Measurements from ENCODE around the gene RAPGEF1.
A peak's percentile ranks its signal among the peaks of the same experiment; 100 is the strongest.

Gene RAPGEF1

GRCh38 chr9:131601683-131602181 lies 138.1 kb downstream of the RAPGEF1 start:
- DNase-seq, result no peak

DNA sequence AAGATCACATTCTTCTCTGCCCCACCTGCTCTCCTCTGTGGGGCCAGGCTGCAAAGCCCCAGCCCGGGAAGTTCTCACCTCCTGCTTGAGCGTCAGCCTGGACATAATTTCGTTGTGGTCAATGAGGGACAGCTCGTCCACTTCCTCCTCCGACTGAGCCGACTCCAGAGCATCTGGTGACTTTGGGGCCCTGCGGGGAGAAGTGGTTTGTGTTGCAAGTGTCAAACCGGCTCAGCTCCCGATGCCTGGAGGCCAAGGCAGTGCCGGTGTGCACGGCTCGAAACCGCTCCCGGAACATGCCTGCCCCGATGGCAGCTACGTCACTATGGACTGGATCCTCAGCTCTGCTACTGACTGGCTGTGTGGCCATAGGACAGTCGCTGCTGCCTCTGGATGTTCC lies 141.8 kb downstream of the RAPGEF1 start:
- DNase-seq, result no peak

- DNase-seq, result no peak
These were observed 142.6 kb downstream of the RAPGEF1 start for GRCh38 chr9:131597246-131597645.

DNA sequence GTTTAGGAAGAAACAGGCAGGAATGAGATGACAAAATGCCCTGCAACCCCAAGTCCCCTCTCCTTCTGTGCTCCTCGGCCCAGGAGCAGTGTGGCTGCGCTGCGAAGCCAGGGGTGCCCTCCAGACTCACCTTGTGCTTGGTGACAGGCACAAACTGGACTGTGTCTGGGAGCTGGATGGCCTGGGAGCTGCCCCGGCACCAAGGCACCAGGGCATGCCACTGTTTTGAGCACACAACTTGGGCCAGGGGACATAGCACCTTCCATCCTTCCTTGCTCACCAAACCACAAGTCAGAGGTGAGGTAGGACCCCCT lies 143.5 kb downstream of the RAPGEF1 start:
- DNase-seq, result no peak

DNA sequence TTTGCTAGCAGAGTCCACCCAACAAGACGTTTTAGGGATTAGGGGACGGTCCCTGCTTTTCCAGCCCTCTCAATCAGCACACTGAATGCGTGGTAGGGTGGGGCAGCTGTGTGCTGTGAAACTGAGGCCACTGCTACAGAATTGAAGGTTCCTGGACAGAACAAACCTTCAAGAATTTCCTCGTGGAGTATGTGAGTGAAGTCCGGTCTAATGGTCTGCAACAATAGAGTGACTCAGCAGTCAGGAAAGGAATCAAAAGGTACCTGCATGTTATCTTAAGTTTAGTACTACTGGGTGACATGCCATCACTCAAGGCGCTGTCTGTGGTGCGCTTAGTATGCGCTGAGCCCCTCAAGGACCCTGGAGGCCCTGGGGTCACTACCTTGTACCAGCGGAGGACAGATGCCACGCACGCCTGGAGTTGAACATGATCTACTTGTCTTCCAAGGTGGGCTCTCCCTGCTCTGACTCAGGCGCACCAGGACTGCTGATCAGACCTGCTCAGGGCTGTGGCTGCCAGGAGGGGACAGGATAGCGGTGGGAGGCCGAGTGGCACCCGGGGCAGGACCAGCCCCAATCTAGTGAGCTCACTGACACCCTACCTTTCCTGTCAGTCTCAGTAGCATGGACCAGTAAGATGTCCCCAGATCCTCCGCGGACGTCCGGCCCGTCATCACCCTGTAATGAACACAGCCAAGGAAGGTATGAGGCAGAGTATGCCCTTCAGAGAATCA lies 144.0 kb downstream of the RAPGEF1 start:
- no peak for DNase-seq

GRCh38 chr9:131594906-131595665 lies 144.8 kb downstream of the RAPGEF1 start:
- no peak for DNase-seq

DNA sequence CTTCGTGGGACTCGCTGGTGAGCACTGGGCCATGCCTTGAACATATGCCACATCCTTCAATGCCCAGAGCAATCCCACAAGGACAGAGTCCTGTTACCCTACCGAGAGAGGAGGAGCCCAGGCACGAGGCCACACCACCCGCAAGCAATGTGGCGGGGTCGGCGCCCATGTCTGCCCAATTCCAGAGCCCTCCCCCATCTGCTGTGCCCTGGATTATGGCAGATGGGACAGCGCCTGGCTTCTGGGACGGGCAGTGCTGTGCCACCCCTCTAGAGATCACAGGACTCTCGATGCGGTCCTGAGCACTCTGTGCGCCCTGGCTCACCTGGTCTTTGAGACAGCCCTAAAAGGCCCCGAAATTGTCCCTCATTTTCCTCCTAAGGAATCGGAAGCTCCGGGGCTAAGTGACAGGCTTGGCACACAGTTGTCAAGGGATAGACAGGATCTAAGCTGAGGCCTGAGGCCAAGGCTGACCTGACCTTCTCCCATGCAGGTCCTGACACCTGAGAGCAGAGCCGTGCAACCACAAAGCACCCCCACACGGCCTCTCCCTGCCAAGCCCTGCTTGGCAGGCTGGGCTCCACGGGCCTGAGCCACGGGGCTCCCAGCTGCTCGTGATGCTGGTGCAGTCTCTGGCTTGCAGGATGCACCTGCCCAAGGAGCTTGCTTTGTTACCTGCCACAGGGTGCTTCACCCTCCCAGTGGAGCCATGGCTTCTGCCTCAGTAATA lies 145.8 kb downstream of the RAPGEF1 start:
- DNase-seq, result no peak

DNA sequence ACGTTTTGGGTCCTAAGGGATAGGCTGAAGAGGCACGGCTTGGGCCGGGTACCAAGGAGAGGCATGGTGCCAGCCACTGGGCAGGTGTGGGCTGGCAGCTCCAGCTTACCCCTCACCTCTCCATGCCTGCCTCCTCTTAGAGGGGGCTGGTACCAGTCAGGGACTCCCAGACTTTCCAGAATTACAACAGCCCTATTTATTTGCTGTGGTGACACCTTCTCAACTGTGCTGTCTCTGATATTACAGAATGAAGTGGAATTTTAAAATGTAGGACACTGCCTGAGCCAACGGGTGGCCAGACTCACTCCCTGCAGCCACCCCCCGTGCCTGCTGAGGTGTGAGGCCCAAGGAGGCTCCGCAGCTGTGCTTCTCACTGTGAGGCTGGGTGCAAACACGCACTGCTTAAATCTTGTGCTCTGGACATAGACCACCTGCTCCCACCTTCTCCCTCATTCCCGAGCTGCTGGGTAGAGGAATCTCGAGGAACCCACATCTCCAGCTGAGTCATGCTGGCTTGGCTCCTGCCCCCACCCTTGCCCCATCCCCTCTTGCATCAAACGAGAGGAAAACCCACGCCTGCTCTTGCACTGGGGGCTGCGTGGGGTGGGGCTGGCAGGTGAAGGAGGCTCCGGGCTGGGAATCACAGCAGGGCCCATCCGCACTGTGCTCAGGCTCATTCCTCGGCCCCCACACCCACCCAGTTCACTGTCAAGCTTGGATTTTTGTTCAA lies 146.6 kb downstream of the RAPGEF1 start:
- DNase-seq, result no peak

- DNase-seq, result no peak
These were observed 148.0 kb downstream of the RAPGEF1 start for GRCh38 chr9:131591845-131592208.

DNA sequence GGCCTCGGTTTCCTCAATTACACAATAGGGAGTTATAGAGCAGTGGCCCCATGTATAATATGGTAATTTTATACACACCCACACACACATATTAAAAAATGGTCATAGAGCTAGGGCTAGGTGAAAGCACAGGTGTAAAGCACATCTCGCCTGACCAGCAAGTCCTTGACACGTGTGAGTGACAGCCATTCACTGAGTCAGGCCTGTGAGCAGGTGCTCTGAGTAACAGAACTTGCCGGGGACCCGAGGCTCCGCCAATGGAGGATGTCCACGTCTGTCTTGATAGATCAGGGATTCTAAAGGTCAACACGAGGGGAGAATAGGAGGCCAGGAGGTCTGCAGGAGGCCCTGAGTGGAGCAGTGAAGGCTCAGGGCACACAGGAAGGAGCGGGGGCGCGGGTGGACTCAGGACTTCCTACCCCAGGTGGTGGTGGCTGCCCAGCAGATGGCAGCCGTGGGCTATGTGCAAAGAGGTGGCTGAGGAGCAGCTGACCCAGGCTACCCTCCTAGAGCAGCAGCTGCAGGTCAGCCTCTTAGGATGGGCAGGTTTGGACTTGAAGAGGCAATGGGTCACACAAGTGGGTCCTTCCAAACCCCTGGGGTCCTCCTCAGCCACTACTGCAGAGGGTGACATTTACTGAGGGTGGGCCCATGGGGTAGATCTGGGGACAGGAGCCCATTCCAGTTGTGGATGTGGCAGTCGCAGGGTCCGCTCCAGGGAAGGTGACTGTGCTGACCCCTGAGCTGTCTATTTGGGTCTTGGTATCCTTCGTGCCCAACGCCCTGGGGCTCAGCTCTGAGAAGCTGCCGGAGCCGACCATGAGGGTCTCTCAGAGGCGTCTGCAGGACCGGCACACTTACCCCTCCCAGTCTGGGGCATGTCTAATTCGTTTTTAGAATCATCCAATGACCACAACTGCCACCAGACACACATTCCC lies 148.7 kb downstream of the RAPGEF1 start:
- DNase-seq, result peak; percentile 70

GRCh38 chr9:131590449-131590848 lies 149.4 kb downstream of the RAPGEF1 start:
- DNase-seq, result no peak

DNA sequence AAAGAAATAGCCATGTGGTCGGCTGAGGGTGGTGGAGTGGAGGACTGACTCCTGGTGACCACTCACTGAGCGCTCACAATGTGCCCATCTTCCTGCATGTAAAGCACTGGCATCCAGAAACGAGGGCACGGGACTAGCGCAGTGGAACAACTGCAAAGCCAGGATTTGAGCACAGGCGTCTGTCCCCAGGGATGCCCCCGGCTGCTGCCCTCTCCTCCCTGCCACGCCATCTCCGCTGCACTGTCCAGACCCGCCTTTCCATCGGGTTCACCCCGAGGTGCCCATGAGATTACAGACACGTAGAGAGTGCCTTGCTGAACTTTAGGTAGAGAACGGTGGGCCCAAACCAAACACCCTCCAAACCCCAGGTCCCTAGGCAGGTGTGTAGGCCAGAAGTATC lies 149.9 kb downstream of the RAPGEF1 start:
- no peak for DNase-seq

- DNase-seq, result no peak
These were observed 150.7 kb downstream of the RAPGEF1 start for GRCh38 chr9:131589124-131589711.

DNA sequence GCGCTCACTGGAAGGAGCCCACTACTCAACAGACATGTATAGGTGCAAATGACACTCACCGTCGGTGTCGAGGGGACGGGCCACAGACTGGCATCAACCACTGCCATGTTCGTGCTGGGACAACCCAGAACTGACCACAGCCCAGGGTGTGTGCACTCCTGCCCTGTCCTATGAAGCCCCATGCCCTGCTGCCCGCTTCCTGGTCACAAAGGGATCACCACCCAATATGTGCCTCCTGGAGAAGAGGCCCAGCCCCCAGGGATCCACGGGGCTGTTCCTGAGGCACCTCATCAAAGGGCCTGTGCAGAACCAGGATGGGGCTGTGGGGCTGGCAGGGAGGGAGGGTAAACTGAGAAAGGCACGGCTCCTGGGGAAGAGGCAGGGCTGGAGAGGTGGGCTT lies 151.5 kb downstream of the RAPGEF1 start:
- DNase-seq, result no peak

DNA sequence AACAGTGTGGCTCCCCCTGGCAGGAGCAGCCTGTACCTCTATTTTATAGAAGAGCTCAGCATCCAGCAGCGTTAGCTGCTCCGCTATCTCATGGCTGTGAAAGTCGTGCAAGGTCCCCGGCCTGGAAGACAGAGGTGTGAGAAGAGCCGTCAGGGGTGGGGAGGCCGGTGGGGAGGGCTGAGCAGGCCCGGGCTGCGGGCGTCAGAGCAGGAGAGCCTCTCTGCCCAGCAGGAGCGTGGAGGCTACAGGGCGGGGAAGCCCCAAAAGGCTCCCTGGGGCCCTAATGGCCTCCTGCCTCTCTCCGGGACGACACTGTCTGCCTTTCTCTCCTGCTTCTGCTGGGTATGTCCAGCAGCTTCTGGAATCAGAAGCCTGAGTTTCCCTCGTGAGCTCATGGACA lies 152.0 kb downstream of the RAPGEF1 start:
- DNase-seq, result no peak

DNA sequence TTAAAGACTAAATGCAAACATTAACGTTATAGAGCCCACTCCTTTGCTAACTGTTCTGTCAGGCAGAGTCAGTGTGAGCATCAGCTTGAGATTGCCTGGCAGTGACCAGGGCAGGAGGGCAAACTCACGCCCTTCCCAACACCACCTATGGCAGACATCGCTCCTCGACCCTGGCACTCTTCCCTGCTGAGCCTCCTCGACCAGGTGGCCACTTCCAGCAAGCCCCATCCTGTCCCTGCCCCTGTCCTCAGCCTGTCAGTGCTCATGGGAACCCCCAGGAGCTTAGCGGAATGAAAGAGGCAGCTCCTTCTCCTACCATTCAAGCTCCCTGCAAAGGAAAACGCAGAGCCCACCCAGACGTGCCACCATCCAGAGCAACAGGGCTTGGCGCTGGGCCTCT lies 152.5 kb downstream of the RAPGEF1 start:
- no peak for DNase-seq

DNA sequence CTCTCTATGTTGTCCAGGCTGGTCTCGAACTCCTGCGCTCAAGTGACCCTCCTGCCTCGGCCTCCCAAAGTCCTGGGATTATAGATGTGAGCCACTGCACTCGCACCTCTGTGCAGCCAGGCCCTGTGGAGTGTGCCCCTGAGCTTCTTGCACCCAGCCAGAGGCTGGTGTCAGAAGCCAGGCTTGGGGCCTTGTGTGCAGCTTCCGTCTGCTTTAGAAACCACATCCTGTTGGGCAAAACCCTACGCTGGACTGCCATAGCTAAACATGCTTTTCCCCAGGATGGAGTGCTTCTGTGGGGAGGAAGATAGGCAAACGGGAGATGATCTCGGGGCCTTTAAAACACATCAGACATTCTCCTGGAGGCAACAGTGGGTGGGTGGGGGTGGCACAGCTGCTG lies 154.5 kb downstream of the RAPGEF1 start:
- DNase-seq, result peak; percentile 29

DNA sequence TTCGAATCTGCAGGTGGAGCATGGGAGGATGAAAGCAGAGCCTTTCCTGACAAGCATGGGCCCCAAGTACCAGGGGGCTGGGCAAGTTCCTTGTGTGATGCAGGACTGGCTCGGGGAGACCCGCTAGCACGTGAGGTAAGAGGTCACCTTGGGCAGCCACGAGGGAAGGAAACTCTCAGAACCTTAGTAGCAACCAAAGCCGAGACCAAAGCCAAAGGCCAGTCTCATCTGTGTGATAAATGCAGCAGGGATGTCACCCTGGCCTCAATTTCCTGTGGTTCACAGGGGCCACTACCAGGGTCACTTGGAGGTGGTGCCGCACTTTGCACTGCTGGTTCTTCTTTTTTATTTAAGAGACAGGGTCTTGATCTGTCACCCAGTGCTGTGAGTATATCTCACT lies 155.0 kb downstream of the RAPGEF1 start:
- DNase-seq, result no peak

GRCh38 chr9:131583836-131584555 lies 155.9 kb downstream of the RAPGEF1 start:
- DNase-seq, result no peak

GRCh38 chr9:131583337-131583645 lies 156.6 kb downstream of the RAPGEF1 start:
- no peak for DNase-seq

Measured in fibroblast of skin of back (primary cell).